ENCODE results near the gene BST1.

DNA sequence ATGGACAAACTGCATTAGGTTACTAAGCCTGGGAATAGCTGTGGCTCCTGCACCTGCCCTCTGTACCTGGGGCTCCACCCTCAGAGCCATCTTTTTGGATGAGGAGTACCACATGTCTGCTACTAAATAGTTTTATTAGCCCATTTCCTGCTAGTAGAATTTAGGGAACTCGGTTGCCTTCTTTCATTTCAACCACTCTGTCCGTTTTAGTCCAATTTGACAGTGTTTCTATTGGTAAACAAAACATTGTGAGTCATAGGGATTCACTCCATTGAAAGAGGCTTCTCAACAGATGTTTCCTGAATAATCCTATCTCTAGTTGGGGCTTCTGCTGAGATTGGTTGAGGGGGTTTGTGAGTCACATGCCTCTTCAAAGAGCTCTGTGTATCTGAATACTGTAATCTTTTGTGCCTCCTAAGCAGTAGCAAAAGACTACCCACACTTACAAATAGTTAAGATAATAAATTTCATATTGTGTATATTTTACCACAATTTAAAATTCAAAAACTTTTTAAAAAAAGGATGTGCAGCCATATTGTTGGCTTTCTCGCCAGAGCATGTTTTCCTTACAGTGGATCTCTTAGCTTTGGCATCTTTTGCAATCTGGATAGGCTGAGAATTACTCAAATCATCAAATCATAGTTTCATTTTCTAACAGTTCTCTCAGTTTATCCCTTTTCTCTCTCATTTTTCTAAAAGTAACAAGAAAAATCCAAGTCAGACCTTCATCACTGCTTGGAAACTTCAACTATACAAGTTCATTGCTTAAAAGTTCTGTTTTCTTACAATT is 11.3 kb upstream of the BST1 start:
- TF ChIP-seq, protein P1, sequence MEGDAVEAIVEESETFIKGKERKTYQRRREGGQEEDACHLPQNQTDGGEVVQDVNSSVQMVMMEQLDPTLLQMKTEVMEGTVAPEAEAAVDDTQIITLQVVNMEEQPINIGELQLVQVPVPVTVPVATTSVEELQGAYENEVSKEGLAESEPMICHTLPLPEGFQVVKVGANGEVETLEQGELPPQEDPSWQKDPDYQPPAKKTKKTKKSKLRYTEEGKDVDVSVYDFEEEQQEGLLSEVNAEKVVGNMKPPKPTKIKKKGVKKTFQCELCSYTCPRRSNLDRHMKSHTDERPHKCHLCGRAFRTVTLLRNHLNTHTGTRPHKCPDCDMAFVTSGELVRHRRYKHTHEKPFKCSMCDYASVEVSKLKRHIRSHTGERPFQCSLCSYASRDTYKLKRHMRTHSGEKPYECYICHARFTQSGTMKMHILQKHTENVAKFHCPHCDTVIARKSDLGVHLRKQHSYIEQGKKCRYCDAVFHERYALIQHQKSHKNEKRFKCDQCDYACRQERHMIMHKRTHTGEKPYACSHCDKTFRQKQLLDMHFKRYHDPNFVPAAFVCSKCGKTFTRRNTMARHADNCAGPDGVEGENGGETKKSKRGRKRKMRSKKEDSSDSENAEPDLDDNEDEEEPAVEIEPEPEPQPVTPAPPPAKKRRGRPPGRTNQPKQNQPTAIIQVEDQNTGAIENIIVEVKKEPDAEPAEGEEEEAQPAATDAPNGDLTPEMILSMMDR (optimal IDR thresholded peaks at IDR 0.05 in 1 of 3, IDR thresholded peaks at IDR 0.05 in 1 of 3, conservative IDR thresholded peaks at IDR 0.05 in 1 of 3; ENCODE audit: extremely low read depth in 1 of 3, insufficient read depth in 2 of 3, low read length in 3 of 3), result no peak
- TF ChIP-seq EZH2 (IDR thresholded peaks at IDR 0.05; ENCODE audit: low read length), result no peak
